Panc1 (cell line): ENCODE results near the gene SPINDOC. TPM values are rescaled to one million over a fixed set of nuclear protein-coding genes. Genes with fewer than 3 reads are reported as not detected.

ENCODE experiments used
- ATAC-seq: fragments of 200-7000 bp; cut with Tn5 transposase; 2 replicates; pipeline ENCODE4 v1.9.1; 2020; ENCODE audit warnings: mild to moderate bottlenecking, moderate library complexity
- BruUV-seq: library from RNA; stranded (reverse); fragments of 400-500 nt; replicated peaks from 2 replicates; lab custom pipeline; 2021; lab: Mats Ljungman, UMichigan
- CTCF ChIA-PET: fragments of 300-600 bp; sonication (Branson Sonifier 250); formaldehyde crosslinking; loops from one replicate; lab custom pipeline; 2022; ENCODE audit warnings: antibody characterized with exemption; lab: Charles Lee
- POLR2A ChIA-PET: fragments of 300-600 bp; sonication (Branson Sonifier 250); formaldehyde crosslinking; loops from one replicate; lab custom pipeline; 2022; ENCODE audit warnings: antibody characterized with exemption; lab: Charles Lee
- DNase-seq: peaks from one replicate; pipeline ENCODE4 v3.0.0-alpha.2; 2010; ENCODE audit warnings: low read depth, low spot score
- H3K27ac ChIP-seq: 2 replicates; pipeline ENCODE4 v1.5.1; 2011; ENCODE audit warnings: mild to moderate bottlenecking, low read length, inconsistent platforms
- H3K27me3 ChIP-seq: fragments of 200-500 bp; sonication (Bioruptor generic); 2 replicates; pipeline ENCODE4 v1.6.0; 2014; ENCODE audit warnings: low read length, inconsistent platforms; ENCODE audit not compliant: control insufficient read depth, insufficient read depth
- H3K36me3 ChIP-seq: fragments of 200-500 bp; sonication (Bioruptor generic); 2 replicates; pipeline ENCODE4 v1.5.1; 2014; ENCODE audit warnings: inconsistent platforms, mild to moderate bottlenecking, low read length, moderate library complexity; ENCODE audit not compliant: control insufficient read depth, insufficient read depth
- H3K4me1 ChIP-seq: 2 replicates; pipeline ENCODE4 v1.5.1; 2011; ENCODE audit warnings: inconsistent platforms, mild to moderate bottlenecking, low read length, moderate library complexity; ENCODE audit not compliant: control insufficient read depth, insufficient read depth
- H3K4me3 ChIP-seq, 2 experiments: 2 replicates each; pipeline ENCODE4 v1.5.1; 2011 to 2012; ENCODE audit warnings: low read depth in 2 of 2, low read length in 2 of 2, mild to moderate bottlenecking in 2 of 2, inconsistent platforms in 1 of 2, moderate library complexity in 1 of 2
- H3K9me3 ChIP-seq: fragments of 200-500 bp; sonication (Bioruptor generic); 2 replicates; pipeline ENCODE4 v1.5.1; 2014; ENCODE audit warnings: low read depth, mild to moderate bottlenecking, inconsistent platforms, low read length, moderate library complexity; ENCODE audit not compliant: control insufficient read depth, insufficient read depth
- POLR2AphosphoS5 ChIP-seq: IDR thresholded peaks from 2 replicates; pipeline ENCODE4 v1.6.1; 2012; ENCODE audit warnings: mild to moderate bottlenecking, low read depth, low read length, moderate library complexity
- SIN3A ChIP-seq: IDR thresholded peaks from 2 replicates; pipeline ENCODE4 v1.6.1; 2012; ENCODE audit warnings: low read depth, mild to moderate bottlenecking, low read length, moderate library complexity, borderline replicate concordance; ENCODE audit not compliant: insufficient read depth
- TCF7L2 ChIP-seq: IDR thresholded peaks from 2 replicates; pipeline ENCODE4 v1.6.1; 2011; ENCODE audit warnings: mild to moderate bottlenecking, low read depth, low read length, inconsistent platforms
- in situ Hi-C: cut with HindIII; loops from 2 replicates; pipeline ENCODE4 v1.10.0; 2016; ENCODE audit warnings: low sequenced_read_pairs, low pct_unique_long_range_greater_than_20kb
- intact Hi-C: fragments of 100-400 bp; cut with micrococcal nuclease; formaldehyde crosslinking; loops from one replicate; pipeline ENCODE4 v1.10.0; 2022; ENCODE audit not compliant: unreplicated experiment
- total RNA-seq: library from RNA; stranded (reverse); gene quantifications from one replicate; pipeline ENCODE4 v1.2.1, GENCODE V29; 2021; ENCODE audit not compliant: unreplicated experiment
- TF ChIP-seq, protein P1 (sequence below): fragments of 450-650 bp; IDR thresholded peaks from 2 replicates; pipeline ENCODE4 v1.5.1; 2017; ENCODE audit warnings: mild to moderate bottlenecking
- TF ChIP-seq, protein P2 (sequence below), 2 experiments: IDR thresholded peaks; 2 replicates each; pipeline ENCODE4 v1.6.1; 2011 to 2012; ENCODE audit warnings: low read depth in 2 of 2, control low read depth in 1 of 2, low read length in 1 of 2, mild to moderate bottlenecking in 1 of 2, moderate library complexity in 1 of 2; ENCODE audit not compliant: insufficient read depth in 1 of 2

The SPINDOC gene
- total RNA-seq, 1 experiment from 2014 or later, result 59.1 TPM

DNA sequence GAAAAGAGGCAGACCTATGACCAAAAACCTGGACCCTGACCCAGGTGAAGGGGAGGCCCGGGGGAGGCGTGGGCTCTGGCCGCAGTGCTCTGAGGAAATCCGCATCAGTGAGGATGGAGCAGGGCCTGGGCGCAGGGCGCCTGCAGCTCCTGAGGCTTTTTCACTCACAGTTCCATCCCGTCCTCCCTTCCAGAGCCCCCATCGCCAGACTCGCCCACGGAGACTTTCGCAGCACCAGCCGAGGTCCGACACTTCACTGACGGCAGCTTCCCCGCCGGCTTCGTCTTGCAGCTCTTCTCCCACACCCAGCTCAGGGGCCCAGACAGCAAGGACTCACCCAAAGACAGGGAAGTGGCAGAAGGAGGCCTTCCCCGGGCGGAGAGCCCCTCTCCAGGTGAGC, 5.4 kb downstream of the SPINDOC start:
- intact Hi-C loops (no loop called here), in situ Hi-C loops (no loop called here)
- peaks cover 10% of the 10 kb centered on the region for H3K4me1 ChIP-seq
- ATAC-seq (no peak), DNase-seq (no peak)
- no TSS peak for BruUV-seq
- TF ChIP-seq TCF7L2 (no peak), SIN3A (no peak), POLR2AphosphoS5 (no peak)
- TF ChIP-seq, protein P1, sequence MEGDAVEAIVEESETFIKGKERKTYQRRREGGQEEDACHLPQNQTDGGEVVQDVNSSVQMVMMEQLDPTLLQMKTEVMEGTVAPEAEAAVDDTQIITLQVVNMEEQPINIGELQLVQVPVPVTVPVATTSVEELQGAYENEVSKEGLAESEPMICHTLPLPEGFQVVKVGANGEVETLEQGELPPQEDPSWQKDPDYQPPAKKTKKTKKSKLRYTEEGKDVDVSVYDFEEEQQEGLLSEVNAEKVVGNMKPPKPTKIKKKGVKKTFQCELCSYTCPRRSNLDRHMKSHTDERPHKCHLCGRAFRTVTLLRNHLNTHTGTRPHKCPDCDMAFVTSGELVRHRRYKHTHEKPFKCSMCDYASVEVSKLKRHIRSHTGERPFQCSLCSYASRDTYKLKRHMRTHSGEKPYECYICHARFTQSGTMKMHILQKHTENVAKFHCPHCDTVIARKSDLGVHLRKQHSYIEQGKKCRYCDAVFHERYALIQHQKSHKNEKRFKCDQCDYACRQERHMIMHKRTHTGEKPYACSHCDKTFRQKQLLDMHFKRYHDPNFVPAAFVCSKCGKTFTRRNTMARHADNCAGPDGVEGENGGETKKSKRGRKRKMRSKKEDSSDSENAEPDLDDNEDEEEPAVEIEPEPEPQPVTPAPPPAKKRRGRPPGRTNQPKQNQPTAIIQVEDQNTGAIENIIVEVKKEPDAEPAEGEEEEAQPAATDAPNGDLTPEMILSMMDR, result no peak
- TF ChIP-seq, protein P2, sequence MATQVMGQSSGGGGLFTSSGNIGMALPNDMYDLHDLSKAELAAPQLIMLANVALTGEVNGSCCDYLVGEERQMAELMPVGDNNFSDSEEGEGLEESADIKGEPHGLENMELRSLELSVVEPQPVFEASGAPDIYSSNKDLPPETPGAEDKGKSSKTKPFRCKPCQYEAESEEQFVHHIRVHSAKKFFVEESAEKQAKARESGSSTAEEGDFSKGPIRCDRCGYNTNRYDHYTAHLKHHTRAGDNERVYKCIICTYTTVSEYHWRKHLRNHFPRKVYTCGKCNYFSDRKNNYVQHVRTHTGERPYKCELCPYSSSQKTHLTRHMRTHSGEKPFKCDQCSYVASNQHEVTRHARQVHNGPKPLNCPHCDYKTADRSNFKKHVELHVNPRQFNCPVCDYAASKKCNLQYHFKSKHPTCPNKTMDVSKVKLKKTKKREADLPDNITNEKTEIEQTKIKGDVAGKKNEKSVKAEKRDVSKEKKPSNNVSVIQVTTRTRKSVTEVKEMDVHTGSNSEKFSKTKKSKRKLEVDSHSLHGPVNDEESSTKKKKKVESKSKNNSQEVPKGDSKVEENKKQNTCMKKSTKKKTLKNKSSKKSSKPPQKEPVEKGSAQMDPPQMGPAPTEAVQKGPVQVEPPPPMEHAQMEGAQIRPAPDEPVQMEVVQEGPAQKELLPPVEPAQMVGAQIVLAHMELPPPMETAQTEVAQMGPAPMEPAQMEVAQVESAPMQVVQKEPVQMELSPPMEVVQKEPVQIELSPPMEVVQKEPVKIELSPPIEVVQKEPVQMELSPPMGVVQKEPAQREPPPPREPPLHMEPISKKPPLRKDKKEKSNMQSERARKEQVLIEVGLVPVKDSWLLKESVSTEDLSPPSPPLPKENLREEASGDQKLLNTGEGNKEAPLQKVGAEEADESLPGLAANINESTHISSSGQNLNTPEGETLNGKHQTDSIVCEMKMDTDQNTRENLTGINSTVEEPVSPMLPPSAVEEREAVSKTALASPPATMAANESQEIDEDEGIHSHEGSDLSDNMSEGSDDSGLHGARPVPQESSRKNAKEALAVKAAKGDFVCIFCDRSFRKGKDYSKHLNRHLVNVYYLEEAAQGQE (IDR thresholded peaks at IDR 0.05; ENCODE audit: insufficient read depth in 1 of 2, low read depth in 2 of 2, low read length in 1 of 2), result no peak
- H3K36me3 ChIP-seq, result peaks cover 4% of the 10 kb centered on the region
- H3K27ac ChIP-seq, result no peak overlapping the region
- ChIA-PET CTCF (no interaction called here), POLR2A (no interaction called here)
- H3K27me3 ChIP-seq, result no peaks in the 10 kb centered on the region
- H3K9me3 ChIP-seq, result no peaks in the 10 kb centered on the region
- no peak overlapping the region for H3K4me3 ChIP-seq

DNA sequence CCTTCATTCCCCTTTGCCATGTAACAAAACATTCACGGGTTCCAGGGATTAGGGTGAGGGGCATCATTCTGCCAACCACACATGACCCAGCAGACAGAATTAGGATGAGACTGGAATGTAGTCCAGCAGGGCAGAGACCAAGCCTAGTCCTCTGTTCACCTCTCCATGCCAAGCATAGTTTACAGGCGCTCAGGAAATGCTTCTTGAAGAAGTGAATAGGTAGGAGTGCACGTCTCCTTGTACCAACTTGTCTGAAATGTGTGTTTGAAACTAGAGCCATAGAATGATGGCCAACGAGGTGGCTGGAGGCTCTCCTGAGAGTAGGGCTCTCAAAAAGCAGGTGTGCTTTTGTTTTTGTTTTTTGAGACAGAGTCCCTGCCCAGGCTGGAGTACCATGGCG, 8.2 kb downstream of the SPINDOC start:
- Histone ChIP-seq H3K4me3 (no peak overlapping the region), H3K36me3 (peaks cover 6% of the 10 kb centered on the region; the same call in 1 of the 2 replicates), H3K4me1 (no peaks in the 10 kb centered on the region), H3K27me3 (no peaks in the 10 kb centered on the region), H3K27ac (no peak overlapping the region), H3K9me3 (no peaks in the 10 kb centered on the region)
- no peak for DNase-seq
- TF ChIP-seq, protein P2 (IDR thresholded peaks at IDR 0.05; ENCODE audit: insufficient read depth in 1 of 2, low read depth in 2 of 2, low read length in 1 of 2), result no peak
- TF ChIP-seq POLR2AphosphoS5, result no peak
- TF ChIP-seq, protein P1, result no peak
- no peak for TF ChIP-seq TCF7L2
- no peak for TF ChIP-seq SIN3A
- in situ Hi-C loops, result no loop called here
- intact Hi-C loops, result no loop called here
- ChIA-PET POLR2A (no interaction called here), CTCF (interaction anchor here (0.6 to 0.7 kb wide), 2 partner anchors 139 to 205 kb away, joined by 3 to 4 read pairs; no protein-coding TSS in a partner anchor)
- BruUV-seq, result no TSS peak
- ATAC-seq, result no peak
